COLO829 (cell line): ENCODE measurements around the gene RBPJ.
"Not testable (repeated sequence)": the region's sequence is repeated elsewhere in the genome, so short reads cannot be mapped to it uniquely, and the experiment has no call there.

Source experiments
- DNase-seq: peaks from one replicate; pipeline ENCODE4 v3.0.0; 2012; ENCODE audit warnings: low spot score

RBPJ gene

GRCh38 chr4:26302031-26302899 lies 18.5 kb upstream of the RBPJ start:
- no peak for DNase-seq

- no peak for DNase-seq
Observed at GRCh38 chr4:26303008-26303407, 17.8 kb upstream of the RBPJ start.

- no peak for DNase-seq
Observed at GRCh38 chr4:26307037-26307800, 13.6 kb upstream of the RBPJ start.

GRCh38 chr4:26308568-26308967 lies 12.2 kb upstream of the RBPJ start:
- DNase-seq = no peak

- no peak for DNase-seq
Observed at GRCh38 chr4:26310264-26310663, 10.6 kb upstream of the RBPJ start.

GRCh38 chr4:26311633-26312032 lies 9.2 kb upstream of the RBPJ start:
- no peak for DNase-seq

- DNase-seq = not testable (repeated sequence)
Observed at GRCh38 chr4:26315316-26315932, 5.4 kb upstream of the RBPJ start.

- no peak for DNase-seq
Observed at GRCh38 chr4:26317766-26318165, 3.0 kb upstream of the RBPJ start.

- DNase-seq = peak; percentile 95
Observed at GRCh38 chr4:26319467-26319948, 1.3 kb upstream of the RBPJ start.

GRCh38 chr4:26319949-26320537 lies 771 bp upstream of the RBPJ start:
- no peak for DNase-seq

GRCh38 chr4:26321373-26322221 lies 783 bp downstream of the RBPJ start:
- DNase-seq = no peak

GRCh38 chr4:26322346-26322745 lies 1.5 kb downstream of the RBPJ start:
- no peak for DNase-seq

- no peak for DNase-seq
Observed at GRCh38 chr4:26323821-26324220, 3.0 kb downstream of the RBPJ start.

GRCh38 chr4:26325191-26325590 lies 4.4 kb downstream of the RBPJ start:
- DNase-seq = no peak

- DNase-seq = no peak
Observed at GRCh38 chr4:26326791-26327190, 6.0 kb downstream of the RBPJ start.

GRCh38 chr4:26330186-26330787 lies 9.5 kb downstream of the RBPJ start:
- DNase-seq = no peak

GRCh38 chr4:26330946-26331345 lies 10.1 kb downstream of the RBPJ start:
- no peak for DNase-seq

GRCh38 chr4:26331380-26331950 lies 10.7 kb downstream of the RBPJ start:
- no peak for DNase-seq

- no peak for DNase-seq
Observed at GRCh38 chr4:26334366-26334765, 13.6 kb downstream of the RBPJ start.

GRCh38 chr4:26337612-26338011 lies 16.8 kb downstream of the RBPJ start:
- DNase-seq = no peak
